ENCODE measurements around the gene HOXA10.
A peak's percentile ranks its signal among the peaks of the same experiment; 100 is the strongest.

The HOXA10 gene

GRCh38 chr7:27144781-27145164 is 29.3 kb downstream of the HOXA10 start:
- POLR2A ChIA-PET: no interaction called here
- no peak for DNase-seq (ENCODE audit: extremely low spot score)
- CTCF ChIA-PET: interaction anchor here (1.0 to 1.8 kb wide), 2 partner anchors 15 to 463 kb away, joined by 3 to 6 read pairs; no protein-coding TSS in a partner anchor
- TF ChIP-seq, protein P1, sequence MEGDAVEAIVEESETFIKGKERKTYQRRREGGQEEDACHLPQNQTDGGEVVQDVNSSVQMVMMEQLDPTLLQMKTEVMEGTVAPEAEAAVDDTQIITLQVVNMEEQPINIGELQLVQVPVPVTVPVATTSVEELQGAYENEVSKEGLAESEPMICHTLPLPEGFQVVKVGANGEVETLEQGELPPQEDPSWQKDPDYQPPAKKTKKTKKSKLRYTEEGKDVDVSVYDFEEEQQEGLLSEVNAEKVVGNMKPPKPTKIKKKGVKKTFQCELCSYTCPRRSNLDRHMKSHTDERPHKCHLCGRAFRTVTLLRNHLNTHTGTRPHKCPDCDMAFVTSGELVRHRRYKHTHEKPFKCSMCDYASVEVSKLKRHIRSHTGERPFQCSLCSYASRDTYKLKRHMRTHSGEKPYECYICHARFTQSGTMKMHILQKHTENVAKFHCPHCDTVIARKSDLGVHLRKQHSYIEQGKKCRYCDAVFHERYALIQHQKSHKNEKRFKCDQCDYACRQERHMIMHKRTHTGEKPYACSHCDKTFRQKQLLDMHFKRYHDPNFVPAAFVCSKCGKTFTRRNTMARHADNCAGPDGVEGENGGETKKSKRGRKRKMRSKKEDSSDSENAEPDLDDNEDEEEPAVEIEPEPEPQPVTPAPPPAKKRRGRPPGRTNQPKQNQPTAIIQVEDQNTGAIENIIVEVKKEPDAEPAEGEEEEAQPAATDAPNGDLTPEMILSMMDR (IDR thresholded peaks at IDR 0.05; ENCODE audit: control extremely low read depth, extremely low read depth, low read depth, missing control alignments): no peak

GRCh38 chr7:27143950-27144780 is 30.0 kb downstream of the HOXA10 start:
- TF ChIP-seq, protein P1 (IDR thresholded peaks at IDR 0.05; ENCODE audit: control extremely low read depth, extremely low read depth, low read depth, missing control alignments): no peak
- CTCF ChIA-PET: interaction anchor here (1.0 to 1.8 kb wide), 8 partner anchors 9 to 462 kb away, joined by 3 to 6 read pairs (median 4); no protein-coding TSS in a partner anchor
- POLR2A ChIA-PET: no interaction called here
- DNase-seq (ENCODE audit: extremely low spot score): no peak

DNA sequence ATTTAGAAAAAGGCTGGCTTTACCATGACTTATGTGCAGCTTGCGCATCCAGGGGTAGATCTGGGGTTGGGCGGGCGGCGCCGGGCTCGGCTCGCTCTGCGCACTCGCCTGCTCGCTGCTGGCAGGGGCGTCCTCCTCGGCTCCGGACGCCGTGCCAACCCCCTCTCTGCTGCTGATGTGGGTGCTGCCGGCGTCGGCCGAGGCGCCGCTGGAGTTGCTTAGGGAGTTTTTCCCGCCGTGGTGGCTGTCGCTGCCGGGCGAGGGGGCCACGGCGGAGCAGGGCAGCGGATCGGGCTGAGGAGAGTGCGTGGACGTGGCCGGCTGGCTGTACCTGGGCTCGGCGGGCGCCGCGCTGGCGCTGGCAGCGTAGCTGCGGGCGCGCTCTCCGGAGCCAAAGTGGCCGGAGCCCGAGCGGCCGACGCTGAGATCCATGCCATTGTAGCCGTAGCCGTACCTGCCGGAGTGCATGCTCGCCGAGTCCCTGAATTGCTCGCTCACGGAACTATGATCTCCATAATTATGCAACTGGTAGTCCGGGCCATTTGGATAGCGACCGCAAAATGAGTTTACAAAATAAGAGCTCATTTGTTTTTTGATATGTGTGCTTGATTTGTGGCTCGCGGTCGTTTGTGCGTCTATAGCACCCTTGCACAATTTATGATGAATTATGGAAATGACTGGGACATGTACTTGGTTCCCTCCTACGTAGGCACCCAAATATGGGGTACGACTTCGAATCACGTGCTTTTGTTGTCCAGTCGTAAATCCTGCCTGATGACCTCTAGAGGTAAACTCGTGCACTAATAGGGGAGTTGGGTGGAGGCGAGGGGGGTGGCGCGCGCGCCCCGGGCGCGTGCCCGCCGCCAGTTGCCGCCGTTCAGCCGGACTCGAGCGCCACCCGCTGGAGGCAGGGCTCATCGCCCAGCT is 30.8 kb downstream of the HOXA10 start, which contains the start of gene HOXA5:
Gene HOXA5 (minus strand): TSS at position 659 of the 927 bp plus-strand sequence. CDS start 74 bp downstream, at position 585.
- ChIA-PET POLR2A (no interaction called here), CTCF (interaction anchor here (1.0 to 1.8 kb wide), 9 partner anchors 8 to 461 kb away, joined by 3 to 6 read pairs (median 4); no protein-coding TSS in a partner anchor)
- no peak for DNase-seq (ENCODE audit: extremely low spot score)
- TF ChIP-seq, protein P1 (IDR thresholded peaks at IDR 0.05; ENCODE audit: control extremely low read depth, extremely low read depth, low read depth, missing control alignments): peak; percentile 2

DNA sequence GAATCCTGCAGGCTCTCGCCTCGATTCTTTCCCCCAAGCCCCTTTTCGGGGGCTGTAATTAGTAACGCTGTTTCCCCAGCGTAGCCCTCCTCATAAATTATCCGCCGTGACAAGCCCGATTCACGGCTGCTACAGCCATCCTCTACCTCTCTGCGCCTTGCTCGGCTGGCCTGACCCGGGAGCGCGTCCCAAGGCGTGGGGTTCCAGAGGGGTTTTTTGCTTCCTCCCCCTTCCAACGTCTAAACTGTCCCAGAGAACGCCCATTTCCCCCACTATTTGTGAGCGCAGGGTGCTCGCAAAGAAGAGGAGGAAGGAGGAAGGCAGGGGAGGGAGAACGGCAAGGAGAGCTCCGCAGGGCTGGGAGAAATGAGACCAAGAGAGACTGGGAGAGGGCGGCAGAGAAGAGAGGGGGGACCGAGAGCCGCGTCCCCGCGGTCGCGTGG is 31.5 kb downstream of the HOXA10 start:
- no peak for DNase-seq (ENCODE audit: extremely low spot score)
- ChIA-PET POLR2A (no interaction called here), CTCF (interaction anchor here (1.2 kb wide), 1 partner anchor 11 kb away, joined by 4 read pairs; no protein-coding TSS in a partner anchor)
- TF ChIP-seq, protein P1 (IDR thresholded peaks at IDR 0.05; ENCODE audit: control extremely low read depth, extremely low read depth, low read depth, missing control alignments): no peak

DNA sequence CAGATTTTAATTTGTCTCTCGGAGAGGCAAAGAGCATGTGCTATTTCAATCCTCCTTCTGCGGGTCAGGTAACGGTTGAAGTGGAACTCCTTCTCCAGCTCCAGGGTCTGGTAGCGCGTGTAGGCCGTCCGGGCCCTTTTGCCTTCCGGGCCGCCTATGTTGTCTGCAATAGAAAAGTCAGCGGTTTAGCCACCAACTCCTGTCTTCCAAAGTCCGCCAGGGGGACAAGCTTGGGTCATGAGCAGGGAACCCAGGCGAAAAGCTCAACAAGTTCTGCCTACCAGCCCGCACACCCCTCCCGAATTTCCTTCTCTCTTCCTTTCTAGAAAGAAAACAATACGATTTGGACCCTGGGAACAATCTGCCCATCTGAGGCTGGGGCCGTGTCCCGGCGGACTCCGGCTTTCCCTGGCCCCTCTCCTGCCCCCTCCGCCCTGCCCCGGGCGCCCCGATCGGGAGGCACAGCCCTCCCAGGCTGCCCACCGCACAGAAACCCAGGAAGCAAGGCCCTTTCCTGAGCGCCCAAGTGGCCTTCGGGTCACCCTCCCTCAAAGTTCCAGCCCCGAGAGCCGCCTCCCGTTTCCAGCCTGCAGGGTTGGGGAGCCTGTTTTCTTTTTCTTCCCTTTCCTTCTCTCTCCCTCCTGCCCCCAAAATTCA is 32.1 kb downstream of the HOXA10 start:
- CTCF ChIA-PET: interaction anchor here (0.9 to 1.2 kb wide), 3 partner anchors 12 to 772 kb away, joined by 3 to 4 read pairs (median 4); no protein-coding TSS in a partner anchor
- TF ChIP-seq, protein P1 (IDR thresholded peaks at IDR 0.05; ENCODE audit: control extremely low read depth, extremely low read depth, low read depth, missing control alignments): no peak
- no peak for DNase-seq (ENCODE audit: extremely low spot score)
- POLR2A ChIA-PET: no interaction called here

Measured in GM10248 (cell line).